GM20000 (cell line): Measurements from ENCODE around the gene FEV.

Experiments
- DNase-seq: peaks from one replicate; pipeline ENCODE4 v3.0.0; 2012; ENCODE audit warnings: low spot score
- TF ChIP-seq, protein P1 (sequence below): IDR thresholded peaks from 2 replicates; pipeline ENCODE4 v1.5.1; 2012; ENCODE audit warnings: mild to moderate bottlenecking, control low read depth; ENCODE audit errors: extremely low read depth, missing control alignments

Gene FEV

DNA sequence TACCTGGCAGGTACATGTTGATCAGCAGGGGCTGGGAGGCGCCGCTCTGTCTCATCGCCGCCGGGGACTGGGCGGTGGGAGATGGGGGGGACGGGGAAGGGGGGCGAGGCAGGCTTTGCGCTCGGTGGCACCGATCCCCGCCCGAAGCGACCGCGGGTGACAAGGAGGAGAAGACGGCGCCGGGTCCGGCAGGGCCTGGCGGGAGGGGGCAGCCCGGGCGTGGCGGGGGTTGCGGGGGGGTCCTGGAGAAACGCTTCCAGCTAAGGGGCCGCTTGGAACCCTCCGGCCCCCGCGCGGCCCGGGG lies at the start of gene FEV:
FEV (minus strand) TSS at position 164 of the 304 bp plus-strand sequence; CDS start at position 55, 109 bp downstream.
- no peak for DNase-seq
- TF ChIP-seq, protein P1, sequence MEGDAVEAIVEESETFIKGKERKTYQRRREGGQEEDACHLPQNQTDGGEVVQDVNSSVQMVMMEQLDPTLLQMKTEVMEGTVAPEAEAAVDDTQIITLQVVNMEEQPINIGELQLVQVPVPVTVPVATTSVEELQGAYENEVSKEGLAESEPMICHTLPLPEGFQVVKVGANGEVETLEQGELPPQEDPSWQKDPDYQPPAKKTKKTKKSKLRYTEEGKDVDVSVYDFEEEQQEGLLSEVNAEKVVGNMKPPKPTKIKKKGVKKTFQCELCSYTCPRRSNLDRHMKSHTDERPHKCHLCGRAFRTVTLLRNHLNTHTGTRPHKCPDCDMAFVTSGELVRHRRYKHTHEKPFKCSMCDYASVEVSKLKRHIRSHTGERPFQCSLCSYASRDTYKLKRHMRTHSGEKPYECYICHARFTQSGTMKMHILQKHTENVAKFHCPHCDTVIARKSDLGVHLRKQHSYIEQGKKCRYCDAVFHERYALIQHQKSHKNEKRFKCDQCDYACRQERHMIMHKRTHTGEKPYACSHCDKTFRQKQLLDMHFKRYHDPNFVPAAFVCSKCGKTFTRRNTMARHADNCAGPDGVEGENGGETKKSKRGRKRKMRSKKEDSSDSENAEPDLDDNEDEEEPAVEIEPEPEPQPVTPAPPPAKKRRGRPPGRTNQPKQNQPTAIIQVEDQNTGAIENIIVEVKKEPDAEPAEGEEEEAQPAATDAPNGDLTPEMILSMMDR = no peak

DNA sequence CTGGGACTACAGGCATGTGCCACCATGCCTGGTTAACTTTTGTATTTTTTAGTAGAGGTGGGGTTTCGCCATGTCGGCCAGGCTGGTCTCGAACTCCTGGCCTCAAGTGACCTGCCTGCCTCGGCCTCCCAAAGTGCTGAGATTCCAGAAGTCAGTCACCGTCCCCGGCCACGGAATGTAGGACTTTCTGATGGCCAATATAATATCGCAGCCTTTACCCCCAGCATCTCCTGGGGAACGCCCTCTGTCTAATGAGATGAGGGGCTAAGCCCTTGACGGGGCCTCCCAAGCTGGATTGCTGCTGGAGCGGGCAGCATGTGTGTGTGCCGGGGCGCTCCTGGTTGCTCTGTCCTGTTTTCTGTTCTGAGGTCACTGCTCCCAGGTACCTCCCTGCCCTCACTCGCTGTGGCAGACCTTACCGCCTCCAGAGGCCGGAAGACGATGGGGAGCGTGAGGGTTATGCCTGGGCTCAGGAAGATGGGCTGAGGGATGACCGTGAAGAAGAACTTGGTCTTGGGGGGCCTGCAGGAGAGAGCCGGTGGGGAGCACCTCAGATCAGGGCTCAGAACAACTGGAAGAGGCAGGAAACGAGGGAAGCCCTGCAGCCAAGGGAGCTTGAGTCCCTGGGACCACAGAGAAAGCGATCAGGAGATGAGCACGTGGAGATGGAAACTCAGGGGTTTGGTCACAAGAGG lies 47.2 kb upstream of the FEV start:
- no peak for DNase-seq
- TF ChIP-seq, protein P1 = no peak

DNA sequence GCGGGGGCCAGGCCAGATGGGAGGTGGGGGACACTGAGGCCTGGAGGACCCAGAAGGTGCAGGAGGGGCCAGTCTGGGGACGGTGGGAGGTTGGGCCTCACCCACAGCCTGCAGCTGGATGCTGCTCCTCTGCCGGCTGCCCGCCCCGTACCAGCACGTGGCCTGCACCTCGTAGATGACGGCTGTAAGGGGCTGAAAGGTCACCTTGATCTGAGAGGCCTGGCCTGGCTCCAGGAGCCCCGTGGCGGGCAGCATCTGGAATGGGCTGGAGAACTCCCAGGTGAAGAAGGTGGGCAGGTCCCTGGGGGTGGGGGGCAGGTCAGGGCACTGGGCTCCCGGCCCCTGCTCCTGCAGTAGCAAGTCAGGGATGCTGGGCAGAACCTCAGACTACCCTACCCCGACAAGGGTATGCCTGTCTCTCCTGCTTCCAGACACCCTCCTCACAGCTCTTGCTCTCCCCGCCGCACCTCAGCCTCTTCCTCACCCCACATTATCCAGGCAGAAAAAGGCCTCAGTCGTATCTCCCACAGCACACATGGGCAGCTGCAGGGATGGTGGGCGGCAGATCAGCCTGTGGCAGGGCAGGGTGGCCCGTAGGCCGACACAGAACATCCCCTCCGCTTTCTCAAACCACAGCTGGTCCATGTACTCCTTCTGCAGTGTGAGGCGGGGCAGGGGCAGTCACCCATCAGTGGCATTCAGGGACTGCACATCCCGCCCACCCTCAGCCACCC lies 46.2 kb upstream of the FEV start:
- DNase-seq = no peak
- TF ChIP-seq, protein P1 = no peak

DNA sequence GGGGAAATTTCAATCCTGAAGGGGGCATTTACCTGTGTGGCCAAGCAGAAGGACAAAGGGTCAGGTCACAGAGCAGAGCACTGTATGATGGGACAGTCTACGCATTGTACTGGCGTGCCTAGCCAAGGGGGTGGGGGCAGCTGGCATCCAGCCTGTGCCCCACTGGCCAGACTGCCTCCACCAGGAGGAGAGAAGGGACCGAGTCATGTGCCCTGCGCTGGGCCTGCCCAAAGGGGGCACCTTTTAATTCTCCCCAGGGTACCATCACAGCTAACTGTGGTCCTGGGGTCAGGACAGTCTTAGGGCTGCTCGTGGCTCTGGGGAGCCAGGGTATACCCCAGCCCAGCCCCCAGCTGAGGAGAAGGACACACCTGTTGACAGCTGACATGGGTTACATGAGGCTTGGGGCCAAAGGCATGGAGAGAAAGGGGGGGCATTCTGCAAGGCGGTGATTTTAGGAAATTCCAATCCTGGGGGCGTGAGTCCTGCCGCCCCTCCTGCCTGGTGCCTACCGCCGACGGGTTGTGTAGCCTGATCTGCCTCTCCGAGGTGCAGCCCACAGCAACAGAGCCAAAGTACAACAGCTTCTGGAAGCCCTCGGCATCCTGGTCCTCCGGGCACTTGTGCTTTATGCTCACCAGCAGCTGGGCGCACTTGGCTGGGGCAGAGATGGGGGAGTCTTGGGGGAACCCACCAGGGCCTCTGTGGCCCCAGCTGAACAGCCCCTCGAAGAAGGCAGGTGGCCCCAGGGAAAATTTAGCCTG lies 45.4 kb upstream of the FEV start:
- no peak for DNase-seq
- TF ChIP-seq, protein P1 = no peak

DNA sequence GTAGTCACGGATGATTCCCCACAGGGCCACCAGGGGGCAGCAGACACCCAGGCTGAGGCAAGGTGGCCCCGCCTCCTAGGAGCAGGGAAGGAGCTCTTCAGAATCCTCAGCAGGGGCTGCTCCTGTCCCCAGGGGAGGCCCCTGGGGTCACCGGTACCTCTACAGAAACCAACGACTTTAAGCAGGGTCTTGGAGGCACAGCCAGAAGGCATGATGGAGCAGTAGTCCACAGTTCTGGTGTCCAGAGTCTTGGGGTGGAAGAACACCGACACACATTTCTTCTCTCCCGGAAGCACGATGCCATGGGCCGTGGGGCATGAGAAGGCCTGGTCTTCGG lies 44.8 kb upstream of the FEV start:
- TF ChIP-seq, protein P1 = peak; percentile 93
- DNase-seq = peak; percentile 84

DNA sequence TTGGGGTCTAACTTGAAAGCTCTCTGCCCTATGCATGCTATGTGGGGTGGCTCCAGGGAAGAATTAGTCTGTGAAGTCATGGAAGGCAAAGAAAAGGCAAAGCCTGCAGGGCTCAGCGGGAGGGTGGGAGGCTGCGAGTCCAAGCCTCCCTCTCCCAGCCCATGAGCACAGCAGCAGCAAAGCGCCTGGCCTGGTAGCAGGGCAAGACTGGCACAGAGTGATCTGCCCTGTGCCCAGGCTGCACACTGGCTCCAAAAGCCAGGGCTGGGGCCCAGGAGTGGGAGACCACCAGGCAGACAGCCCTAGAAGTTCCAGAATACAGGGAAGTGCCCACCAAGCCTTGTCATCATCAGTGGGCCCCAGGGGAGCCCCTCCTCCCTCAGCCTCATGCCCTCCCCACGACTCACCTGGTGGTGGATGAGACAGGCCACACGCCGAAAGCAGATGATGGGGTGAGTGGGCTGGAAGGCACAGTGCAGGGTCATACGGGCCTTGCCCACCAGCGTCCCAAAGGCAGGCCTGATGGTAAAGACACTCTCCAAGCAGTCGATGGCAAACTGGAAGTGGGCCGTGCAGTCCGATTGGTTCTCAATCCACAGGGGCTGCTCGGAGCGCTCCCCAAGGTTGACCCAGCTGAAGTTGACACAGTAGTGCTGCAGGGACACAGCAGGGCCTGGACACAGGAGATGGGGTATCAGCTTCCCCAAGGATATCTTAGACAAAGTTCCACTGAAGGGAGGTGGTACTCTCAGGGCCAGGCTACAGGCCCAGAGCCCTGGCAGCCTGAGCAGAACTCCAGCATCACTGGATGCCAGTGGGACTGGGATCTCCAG lies 44.2 kb upstream of the FEV start:
- DNase-seq = no peak
- TF ChIP-seq, protein P1 = no peak
